GM18526 (cell line): ENCODE data around the gene SDR39U1.

ENCODE experiments used
- POLR2A ChIP-seq: IDR thresholded peaks from 3 replicates; pipeline ENCODE4 v1.6.1; 2011; ENCODE audit not compliant: insufficient read length; ENCODE audit errors: extremely low read depth

SDR39U1 gene

GRCh38 chr14:24406416-24406815, 36.2 kb downstream of the SDR39U1 start:
- TF ChIP-seq POLR2A, result no peak

GRCh38 chr14:24404814-24405213, 37.8 kb downstream of the SDR39U1 start:
- TF ChIP-seq POLR2A, result no peak

GRCh38 chr14:24403294-24403998, 39.1 kb downstream of the SDR39U1 start:
- no peak for TF ChIP-seq POLR2A

GRCh38 chr14:24401810-24402702, 40.5 kb downstream of the SDR39U1 start:
- TF ChIP-seq POLR2A, result no peak

GRCh38 chr14:24399999-24400718, 42.4 kb downstream of the SDR39U1 start:
- no peak for TF ChIP-seq POLR2A

GRCh38 chr14:24399447-24399822, 43.1 kb downstream of the SDR39U1 start:
- TF ChIP-seq POLR2A, result no peak

GRCh38 chr14:24398653-24399446, 43.7 kb downstream of the SDR39U1 start, which contains the start of gene NYNRIN:
Gene NYNRIN, plus strand, starts transcription at chr14:24399003. Its CDS starts 244 bp downstream, at chr14:24399247.
- no peak for TF ChIP-seq POLR2A

- TF ChIP-seq POLR2A, result no peak
These were observed 44.3 kb downstream of the SDR39U1 start for GRCh38 chr14:24398293-24398652.

- TF ChIP-seq POLR2A, result no peak
These were observed 44.8 kb downstream of the SDR39U1 start for GRCh38 chr14:24397639-24398292.

GRCh38 chr14:24395609-24396582, 46.7 kb downstream of the SDR39U1 start:
- no peak for TF ChIP-seq POLR2A

GRCh38 chr14:24394275-24394674, 48.3 kb downstream of the SDR39U1 start:
- TF ChIP-seq POLR2A, result no peak

- TF ChIP-seq POLR2A, result no peak
These were observed 50.1 kb downstream of the SDR39U1 start for GRCh38 chr14:24392325-24393091.

GRCh38 chr14:24390701-24391468, 51.7 kb downstream of the SDR39U1 start:
- TF ChIP-seq POLR2A, result no peak
